ENCODE data around the gene ZNF609. TPM values are rescaled to one million over a fixed set of nuclear protein-coding genes. Genes with fewer than 3 reads are reported as not detected.

The ZNF609 gene
- total and polyA plus RNA-seq, 2 experiments from 2014 or later = 6.3 to 11.3 TPM

- in situ Hi-C loops (cut with MboI) = no loop called here
- WGBS, 2 experiments (ENCODE audit: low coverage in 1 of 2, low lambda C conversion rate in 2 of 2, missing lambda C conversion rate in 2 of 2) = 38 to 42% methylated on average over 4 of the region's 4 CpGs
- peak; percentile 59 for DNase-seq
- Histone ChIP-seq H4K20me1 (ENCODE audit: insufficient read depth) (no peaks in the 10 kb centered on the region), H3K27me3 (replicated peaks; ENCODE audit: insufficient read depth) (no peaks in the 10 kb centered on the region), H3K4me2 (ENCODE audit: unreplicated experiment) (peak overlapping the region; percentile 51), H3K9ac (peak overlapping the region; percentile 58), H3K4me3 (no peak overlapping the region), H3K4me1 (ENCODE audit: insufficient read depth) (peaks cover 40% of the 10 kb centered on the region), H3F3A (ENCODE audit: insufficient read depth) (peaks cover 45% of the 10 kb centered on the region), H3K36me3 (ENCODE audit: low read depth) (0 out of 2 replicates have a peak, but pooled peaks cover 4% of the 10 kb centered on the region), H3K79me2 (ENCODE audit: insufficient read depth) (peaks cover 84% of the 10 kb centered on the region), H3K27ac (peak overlapping the region; percentile 68), H2AFZ (peak overlapping the region; percentile 39; the same call in 1 of the 2 replicates), H3K9me3 (ENCODE audit: low read depth) (no peaks in the 10 kb centered on the region), H3K9me2 (ENCODE audit: insufficient read depth) (no peaks in the 10 kb centered on the region)
- TF ChIP-seq EZH2phosphoT487 (IDR thresholded peaks at IDR 0.05; ENCODE audit: insufficient read depth, low read depth) = no peak
- no peak for TF ChIP-seq EZH2 (IDR thresholded peaks at IDR 0.05; ENCODE audit: insufficient read depth, poor library complexity, severe bottlenecking)
Measured at GRCh38 chr15:64503197-64503596, 42.8 kb downstream of the ZNF609 start.

GRCh38 chr15:64503640-64504039 lies 43.3 kb downstream of the ZNF609 start:
- H3K9ac ChIP-seq = peak overlapping the region; percentile 58
- in situ Hi-C loops (cut with MboI) = no loop called here
- H2AFZ ChIP-seq = peak overlapping the region; percentile 39; the same call in 1 of the 2 replicates
- H3K36me3 ChIP-seq (ENCODE audit: low read depth) = 0 out of 2 replicates have a peak, but pooled peaks cover 4% of the 10 kb centered on the region
- H3K27me3 ChIP-seq (replicated peaks; ENCODE audit: insufficient read depth) = no peaks in the 10 kb centered on the region
- H3K79me2 ChIP-seq (ENCODE audit: insufficient read depth) = peaks cover 84% of the 10 kb centered on the region
- TF ChIP-seq EZH2phosphoT487 (IDR thresholded peaks at IDR 0.05; ENCODE audit: insufficient read depth, low read depth) = no peak
- no peak for TF ChIP-seq EZH2 (IDR thresholded peaks at IDR 0.05; ENCODE audit: insufficient read depth, poor library complexity, severe bottlenecking)
- peaks cover 41% of the 10 kb centered on the region for H3K4me1 ChIP-seq (ENCODE audit: insufficient read depth)
- WGBS, 2 experiments (ENCODE audit: low coverage in 1 of 2, low lambda C conversion rate in 2 of 2, missing lambda C conversion rate in 2 of 2) = 53 to 58% methylated on average over 1 of the region's 1 CpG
- H3K9me2 ChIP-seq (ENCODE audit: insufficient read depth) = no peaks in the 10 kb centered on the region
- H3K27ac ChIP-seq = peak overlapping the region; percentile 68
- DNase-seq = no peak
- H3F3A ChIP-seq (ENCODE audit: insufficient read depth) = peaks cover 46% of the 10 kb centered on the region
- H3K9me3 ChIP-seq (ENCODE audit: low read depth) = no peaks in the 10 kb centered on the region
- no peaks in the 10 kb centered on the region for H4K20me1 ChIP-seq (ENCODE audit: insufficient read depth)
- no peak overlapping the region for H3K4me3 ChIP-seq
- H3K4me2 ChIP-seq (ENCODE audit: unreplicated experiment) = peak overlapping the region; percentile 51

DNA sequence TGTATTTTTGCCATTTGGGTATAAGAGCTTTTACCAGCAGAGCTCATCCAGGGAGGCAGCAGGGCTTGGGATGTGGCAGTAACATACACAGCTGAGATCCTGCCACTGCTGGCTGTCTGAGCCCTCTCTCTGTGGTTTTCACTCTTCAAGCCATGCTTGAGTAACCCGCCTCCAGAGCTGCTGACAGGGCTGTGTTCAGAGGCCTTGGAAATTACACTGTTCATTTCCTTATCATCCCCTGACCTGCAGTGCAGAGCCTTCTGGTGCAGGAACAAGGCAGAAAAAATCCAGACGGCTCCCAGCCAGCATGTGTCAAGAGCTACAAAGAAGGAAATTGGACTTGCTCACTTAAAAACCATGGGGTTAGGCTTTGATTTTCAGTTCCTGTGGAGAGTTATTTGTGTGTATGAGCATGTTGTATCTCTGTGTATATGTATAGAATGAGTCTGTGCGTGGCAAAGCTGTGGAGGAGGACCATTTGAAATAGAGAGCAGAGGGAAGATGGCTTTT lies 47.0 kb downstream of the ZNF609 start:
- no peaks in the 10 kb centered on the region for H3K27me3 ChIP-seq (replicated peaks; ENCODE audit: insufficient read depth)
- H3K9ac ChIP-seq = no peak overlapping the region
- DNase-seq = peak; percentile 87
- peaks cover 35% of the 10 kb centered on the region for H3F3A ChIP-seq (ENCODE audit: insufficient read depth)
- H3K9me2 ChIP-seq (ENCODE audit: insufficient read depth) = no peaks in the 10 kb centered on the region
- H3K4me3 ChIP-seq = no peak overlapping the region
- in situ Hi-C loops (cut with MboI) = no loop called here
- H3K4me2 ChIP-seq (ENCODE audit: unreplicated experiment) = peak overlapping the region; percentile 1
- H3K4me1 ChIP-seq (ENCODE audit: insufficient read depth) = peaks cover 34% of the 10 kb centered on the region
- H3K36me3 ChIP-seq (ENCODE audit: low read depth) = 0 out of 2 replicates have a peak, but pooled peaks cover 4% of the 10 kb centered on the region
- peak overlapping the region; percentile 58 for H3K27ac ChIP-seq
- WGBS, 2 experiments (ENCODE audit: low coverage in 1 of 2, low lambda C conversion rate in 2 of 2, missing lambda C conversion rate in 2 of 2) = 38 to 44% methylated on average over 3 of the region's 3 CpGs
- H2AFZ ChIP-seq = no peak overlapping the region
- no peaks in the 10 kb centered on the region for H4K20me1 ChIP-seq (ENCODE audit: insufficient read depth)
- no peak for TF ChIP-seq EZH2phosphoT487 (IDR thresholded peaks at IDR 0.05; ENCODE audit: insufficient read depth, low read depth)
- H3K79me2 ChIP-seq (ENCODE audit: insufficient read depth) = peaks cover 86% of the 10 kb centered on the region
- H3K9me3 ChIP-seq (ENCODE audit: low read depth) = no peaks in the 10 kb centered on the region

- Histone ChIP-seq H3K9ac (no peak overlapping the region), H3K4me2 (ENCODE audit: unreplicated experiment) (peak overlapping the region; percentile 1), H3K4me3 (no peak overlapping the region), H3K36me3 (ENCODE audit: low read depth) (0 out of 2 replicates have a peak, but pooled peaks cover 4% of the 10 kb centered on the region), H3K27ac (peak overlapping the region; percentile 58), H2AFZ (no peak overlapping the region), H4K20me1 (ENCODE audit: insufficient read depth) (no peaks in the 10 kb centered on the region), H3K9me3 (ENCODE audit: low read depth) (no peaks in the 10 kb centered on the region), H3K27me3 (replicated peaks; ENCODE audit: insufficient read depth) (no peaks in the 10 kb centered on the region), H3K79me2 (ENCODE audit: insufficient read depth) (peaks cover 85% of the 10 kb centered on the region), H3K9me2 (ENCODE audit: insufficient read depth) (no peaks in the 10 kb centered on the region), H3K4me1 (ENCODE audit: insufficient read depth) (peaks cover 29% of the 10 kb centered on the region), H3F3A (ENCODE audit: insufficient read depth) (peaks cover 30% of the 10 kb centered on the region)
- no peak for TF ChIP-seq EZH2 (IDR thresholded peaks at IDR 0.05; ENCODE audit: insufficient read depth, poor library complexity, severe bottlenecking)
- no peak for TF ChIP-seq EZH2phosphoT487 (IDR thresholded peaks at IDR 0.05; ENCODE audit: insufficient read depth, low read depth)
- in situ Hi-C loops (cut with MboI) = no loop called here
- DNase-seq = no peak
- 61 to 70% methylated on average over 2 of the region's 2 CpGs for WGBS, 2 experiments (ENCODE audit: low coverage in 1 of 2, low lambda C conversion rate in 2 of 2, missing lambda C conversion rate in 2 of 2)
Measured at GRCh38 chr15:64507845-64508244, 47.5 kb downstream of the ZNF609 start.
